Endothelial cell (in vitro differentiated cells): ENCODE measurements around the gene CEP20. TPM values are rescaled to one million over a fixed set of nuclear protein-coding genes. Genes with fewer than 3 reads are reported as not detected.
"Not testable (repeated sequence)": the region's sequence is repeated elsewhere in the genome, so short reads cannot be mapped to it uniquely, and the experiment has no call there.

ENCODE experiments used
- DNase-seq: peaks from one replicate; pipeline ENCODE4 v3.0.0; 2021; ENCODE audit warnings: low spot score
- H3K27ac Mint-ChIP-seq: one replicate; pipeline ENCODE4 v1.8.0; 2021; ENCODE audit warnings: mixed read lengths, inconsistent platforms; ENCODE audit not compliant: unreplicated experiment
- H3K27me3 Mint-ChIP-seq: one replicate; pipeline ENCODE4 v1.8.0; 2021; ENCODE audit warnings: mild to moderate bottlenecking, moderate library complexity, mixed read lengths, inconsistent platforms; ENCODE audit not compliant: unreplicated experiment
- H3K36me3 Mint-ChIP-seq: one replicate; pipeline ENCODE4 v1.8.0; 2021; ENCODE audit warnings: mild to moderate bottlenecking, low read depth, mixed read lengths, inconsistent platforms; ENCODE audit not compliant: unreplicated experiment
- H3K4me1 Mint-ChIP-seq: one replicate; pipeline ENCODE4 v1.8.0; 2021; ENCODE audit warnings: mild to moderate bottlenecking, mixed read lengths, inconsistent platforms; ENCODE audit not compliant: unreplicated experiment
- H3K4me3 Mint-ChIP-seq: one replicate; pipeline ENCODE4 v1.8.0; 2021; ENCODE audit warnings: mild to moderate bottlenecking, mixed read lengths, inconsistent platforms; ENCODE audit not compliant: unreplicated experiment
- H3K9me3 Mint-ChIP-seq: one replicate; pipeline ENCODE4 v1.8.0; 2021; ENCODE audit warnings: mixed read lengths, inconsistent platforms; ENCODE audit not compliant: unreplicated experiment
- total RNA-seq: library from RNA; stranded (reverse); fragmentation: NEBNext Ultra II Directional; extraction: Animal tissue kit (Norgen Biotek cat#: 25700); gene quantifications from one replicate; pipeline ENCODE4 v1.2.1, GENCODE V29; 2021; ENCODE audit not compliant: unreplicated experiment
- TF ChIP-seq, protein P1 (sequence below): fragments of 200-600 bp; sonication (generic); IDR thresholded peaks from one replicate; pipeline ENCODE4 v1.5.0; 2021; ENCODE audit warnings: antibody characterized with exemption; ENCODE audit not compliant: unreplicated experiment

Gene CEP20
- total RNA-seq, 1 donor from 2014 or later = 16.1 TPM

DNA sequence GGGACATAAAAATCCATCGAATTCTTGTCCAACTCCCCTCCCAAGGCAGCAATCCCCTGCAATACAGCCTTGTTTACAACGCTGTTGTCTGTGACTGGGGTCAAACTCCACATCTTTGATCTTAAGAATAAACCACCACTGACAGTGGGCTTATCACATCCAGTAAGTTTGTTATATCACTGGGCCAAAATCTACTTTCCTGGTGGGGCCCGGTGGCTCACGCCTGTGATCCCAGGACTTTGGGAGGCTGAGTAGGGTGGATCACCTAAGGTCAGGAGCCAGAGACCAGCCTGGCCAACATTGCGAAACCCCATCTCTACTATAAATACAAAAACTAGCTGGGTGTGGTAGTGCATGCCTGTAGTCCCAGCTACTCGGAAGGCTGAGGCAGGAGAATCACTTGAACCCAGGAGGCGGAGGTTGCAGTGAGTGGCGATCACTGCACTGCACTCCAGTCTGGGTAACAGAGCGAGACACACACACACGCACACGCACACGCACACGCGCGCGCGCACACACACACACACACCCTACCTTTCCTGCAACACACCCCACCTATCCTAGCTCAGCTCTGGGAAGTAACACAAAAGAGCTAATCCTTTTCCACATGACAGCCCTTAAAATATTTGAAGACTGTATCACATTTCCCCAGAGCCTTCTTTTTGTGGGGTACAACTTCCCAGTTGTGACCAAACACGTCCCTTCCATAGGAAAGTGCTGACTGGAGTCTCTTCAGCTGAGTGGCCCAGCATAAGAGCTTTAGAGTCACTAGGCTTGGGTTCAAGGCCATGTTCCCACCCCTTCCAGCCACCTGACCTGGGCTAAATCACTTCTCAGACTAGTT, 40.1 kb upstream of the CEP20 start:
- no peaks in the 10 kb centered on the region for H3K36me3 Mint-ChIP-seq
- no peaks in the 10 kb centered on the region for H3K4me1 Mint-ChIP-seq
- H3K27ac Mint-ChIP-seq = no peak overlapping the region
- DNase-seq = no peak
- TF ChIP-seq, protein P1, sequence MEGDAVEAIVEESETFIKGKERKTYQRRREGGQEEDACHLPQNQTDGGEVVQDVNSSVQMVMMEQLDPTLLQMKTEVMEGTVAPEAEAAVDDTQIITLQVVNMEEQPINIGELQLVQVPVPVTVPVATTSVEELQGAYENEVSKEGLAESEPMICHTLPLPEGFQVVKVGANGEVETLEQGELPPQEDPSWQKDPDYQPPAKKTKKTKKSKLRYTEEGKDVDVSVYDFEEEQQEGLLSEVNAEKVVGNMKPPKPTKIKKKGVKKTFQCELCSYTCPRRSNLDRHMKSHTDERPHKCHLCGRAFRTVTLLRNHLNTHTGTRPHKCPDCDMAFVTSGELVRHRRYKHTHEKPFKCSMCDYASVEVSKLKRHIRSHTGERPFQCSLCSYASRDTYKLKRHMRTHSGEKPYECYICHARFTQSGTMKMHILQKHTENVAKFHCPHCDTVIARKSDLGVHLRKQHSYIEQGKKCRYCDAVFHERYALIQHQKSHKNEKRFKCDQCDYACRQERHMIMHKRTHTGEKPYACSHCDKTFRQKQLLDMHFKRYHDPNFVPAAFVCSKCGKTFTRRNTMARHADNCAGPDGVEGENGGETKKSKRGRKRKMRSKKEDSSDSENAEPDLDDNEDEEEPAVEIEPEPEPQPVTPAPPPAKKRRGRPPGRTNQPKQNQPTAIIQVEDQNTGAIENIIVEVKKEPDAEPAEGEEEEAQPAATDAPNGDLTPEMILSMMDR = no peak
- H3K27me3 Mint-ChIP-seq = peaks cover 2% of the 10 kb centered on the region
- H3K9me3 Mint-ChIP-seq = no peaks in the 10 kb centered on the region
- H3K4me3 Mint-ChIP-seq = no peak overlapping the region

DNA sequence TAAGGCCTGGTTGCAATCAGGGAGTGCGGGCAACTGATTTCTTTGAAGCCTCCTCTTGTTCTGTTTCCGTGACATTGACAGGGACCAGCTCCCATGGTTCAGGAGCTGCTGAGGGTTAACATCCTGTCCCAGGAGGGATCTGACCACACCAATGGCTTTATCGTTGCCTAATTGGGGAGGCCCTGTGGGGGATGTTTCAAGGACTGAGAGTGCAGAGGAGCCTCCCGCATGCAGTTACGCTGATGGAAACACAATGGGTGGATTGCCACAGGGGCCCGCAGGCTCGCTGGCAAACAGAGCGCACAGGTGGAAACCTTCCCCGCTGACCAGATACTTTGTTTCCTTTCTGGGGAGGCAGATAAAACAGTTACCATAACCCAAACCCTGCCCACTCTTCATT, 37.2 kb upstream of the CEP20 start:
- no peak for DNase-seq
- Mint-ChIP-seq H3K4me3 (no peak overlapping the region), H3K4me1 (no peaks in the 10 kb centered on the region), H3K27ac (no peak overlapping the region), H3K36me3 (no peaks in the 10 kb centered on the region), H3K27me3 (no peaks in the 10 kb centered on the region), H3K9me3 (no peaks in the 10 kb centered on the region)
- TF ChIP-seq, protein P1 = no peak

DNA sequence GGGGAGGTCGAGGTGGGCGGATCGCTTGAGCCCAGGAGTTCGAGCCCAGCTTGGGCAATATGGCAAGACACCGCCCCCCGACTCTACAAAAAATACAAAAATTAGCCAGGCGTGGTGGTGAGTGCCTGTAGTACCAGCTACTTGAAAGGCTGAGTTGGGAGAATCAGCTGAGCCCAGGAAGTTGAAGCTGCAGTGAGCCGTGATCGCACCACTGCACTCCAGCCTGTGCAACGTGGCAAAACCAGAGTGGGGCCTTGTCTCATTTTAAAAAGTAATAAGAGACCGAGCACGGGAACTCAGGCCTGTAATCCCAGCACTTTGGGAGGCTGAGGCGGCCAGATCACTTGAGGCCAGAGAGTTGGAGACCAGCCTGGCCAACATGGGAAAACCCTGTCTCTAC, 36.6 kb upstream of the CEP20 start:
- DNase-seq = no peak
- Mint-ChIP-seq H3K27ac (no peak overlapping the region), H3K4me3 (no peak overlapping the region), H3K27me3 (no peaks in the 10 kb centered on the region), H3K4me1 (no peaks in the 10 kb centered on the region), H3K36me3 (no peaks in the 10 kb centered on the region), H3K9me3 (no peaks in the 10 kb centered on the region)
- TF ChIP-seq, protein P1 = no peak

DNA sequence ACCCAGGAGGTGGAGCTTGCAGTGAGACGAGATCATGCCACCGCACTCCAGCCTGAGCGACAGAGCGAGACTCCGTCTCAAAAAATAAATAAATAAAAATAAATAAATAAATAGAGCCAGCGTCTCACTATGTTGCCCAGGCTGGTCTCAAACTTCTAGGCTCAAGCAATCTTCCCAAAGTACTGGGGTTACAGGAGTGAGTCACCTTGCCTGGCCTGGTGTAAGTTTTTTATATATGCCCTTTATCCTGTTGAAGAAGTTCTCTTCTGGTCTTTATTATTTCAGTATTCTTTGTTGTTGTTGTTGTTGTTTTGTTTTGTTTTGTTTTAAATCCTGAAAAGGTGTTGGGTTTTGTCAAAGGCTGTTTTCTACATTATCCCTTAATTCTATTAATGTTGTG, 30.9 kb upstream of the CEP20 start:
- no peaks in the 10 kb centered on the region for H3K27me3 Mint-ChIP-seq
- H3K36me3 Mint-ChIP-seq = no peaks in the 10 kb centered on the region
- H3K4me1 Mint-ChIP-seq = peaks cover 2% of the 10 kb centered on the region
- H3K27ac Mint-ChIP-seq = no peak overlapping the region
- H3K4me3 Mint-ChIP-seq = no peak overlapping the region
- no peaks in the 10 kb centered on the region for H3K9me3 Mint-ChIP-seq
- no peak for DNase-seq
- TF ChIP-seq, protein P1 = no peak

DNA sequence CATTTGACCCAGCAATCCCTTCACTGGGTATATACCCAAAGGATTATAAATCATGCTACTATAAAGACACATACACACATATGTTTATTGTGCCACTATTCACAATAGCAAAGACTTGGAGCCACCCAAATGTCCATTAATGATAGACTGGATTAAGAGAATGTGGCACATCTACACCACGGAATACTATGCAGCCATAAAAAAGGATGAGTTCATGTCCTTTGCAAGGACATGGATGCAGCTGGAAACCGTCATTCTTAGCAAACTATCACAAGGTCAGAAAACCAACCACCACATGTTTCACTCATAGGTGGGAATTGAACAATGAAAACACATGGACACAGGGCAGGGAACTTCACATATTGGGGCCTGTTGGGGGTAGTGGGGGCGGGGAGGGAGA, 29.9 kb upstream of the CEP20 start:
- not testable (repeated sequence) for H3K4me3 Mint-ChIP-seq, H3K36me3 Mint-ChIP-seq, H3K9me3 Mint-ChIP-seq, H3K4me1 Mint-ChIP-seq, DNase-seq, H3K27me3 Mint-ChIP-seq, H3K27ac Mint-ChIP-seq
